Retinal pigment epithelial cell (primary cell): ENCODE data around the gene F10.

Experiments
- DNase-seq: peaks from one replicate; pipeline ENCODE4 v3.0.0-alpha.2; 2010; ENCODE audit warnings: low read depth
- H3K4me3 ChIP-seq: 2 replicates; pipeline ENCODE4 v1.5.1; 2011; ENCODE audit warnings: mild to moderate bottlenecking, low read length, control low read depth, moderate library complexity
- TF ChIP-seq, protein P1 (sequence below): conservative IDR thresholded peaks from 2 replicates; pipeline ENCODE4 v1.5.1; 2011; ENCODE audit warnings: low read depth, low read length, control low read depth, inconsistent platforms

F10 gene

DNA sequence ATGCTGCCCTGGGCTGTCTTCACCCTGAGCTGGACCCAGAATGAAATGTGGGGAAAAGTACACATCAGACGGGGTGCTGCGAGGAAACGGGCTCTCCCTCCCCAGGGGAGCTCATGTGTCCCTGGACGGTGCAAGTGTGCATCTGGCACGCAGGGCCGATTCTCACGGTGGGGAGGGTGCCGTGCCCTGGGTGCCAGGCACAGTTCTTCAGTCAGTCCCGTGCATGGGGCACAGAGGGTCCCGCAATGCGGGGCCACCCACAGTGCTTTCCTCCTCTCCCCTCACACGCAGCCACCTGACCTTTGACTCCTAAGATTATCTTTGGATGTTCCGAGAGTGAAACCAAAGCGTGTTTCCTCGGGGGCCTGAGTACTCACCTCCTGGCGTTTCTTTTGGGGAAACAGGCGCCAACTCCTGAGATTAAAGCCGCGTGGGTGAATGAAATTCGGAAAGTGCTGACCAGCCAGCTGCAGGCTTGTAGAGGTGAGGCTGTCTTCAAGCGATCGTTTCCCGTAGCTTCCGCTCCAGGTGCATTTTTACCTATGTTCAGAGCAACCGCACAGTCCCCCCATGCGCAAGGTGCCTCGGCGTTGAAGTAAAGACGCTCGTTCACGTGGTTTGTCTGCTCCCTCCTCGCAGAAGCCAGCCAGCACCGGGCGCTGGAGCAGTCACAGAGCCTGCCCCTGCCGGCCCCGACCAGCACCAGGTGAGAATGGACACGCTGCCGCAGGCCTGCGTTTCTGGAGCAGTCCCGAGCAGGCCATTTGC, 34.5 kb upstream of the F10 start:
- H3K4me3 ChIP-seq: no peak overlapping the region
- DNase-seq: no peak
- TF ChIP-seq, protein P1, sequence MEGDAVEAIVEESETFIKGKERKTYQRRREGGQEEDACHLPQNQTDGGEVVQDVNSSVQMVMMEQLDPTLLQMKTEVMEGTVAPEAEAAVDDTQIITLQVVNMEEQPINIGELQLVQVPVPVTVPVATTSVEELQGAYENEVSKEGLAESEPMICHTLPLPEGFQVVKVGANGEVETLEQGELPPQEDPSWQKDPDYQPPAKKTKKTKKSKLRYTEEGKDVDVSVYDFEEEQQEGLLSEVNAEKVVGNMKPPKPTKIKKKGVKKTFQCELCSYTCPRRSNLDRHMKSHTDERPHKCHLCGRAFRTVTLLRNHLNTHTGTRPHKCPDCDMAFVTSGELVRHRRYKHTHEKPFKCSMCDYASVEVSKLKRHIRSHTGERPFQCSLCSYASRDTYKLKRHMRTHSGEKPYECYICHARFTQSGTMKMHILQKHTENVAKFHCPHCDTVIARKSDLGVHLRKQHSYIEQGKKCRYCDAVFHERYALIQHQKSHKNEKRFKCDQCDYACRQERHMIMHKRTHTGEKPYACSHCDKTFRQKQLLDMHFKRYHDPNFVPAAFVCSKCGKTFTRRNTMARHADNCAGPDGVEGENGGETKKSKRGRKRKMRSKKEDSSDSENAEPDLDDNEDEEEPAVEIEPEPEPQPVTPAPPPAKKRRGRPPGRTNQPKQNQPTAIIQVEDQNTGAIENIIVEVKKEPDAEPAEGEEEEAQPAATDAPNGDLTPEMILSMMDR: no peak

DNA sequence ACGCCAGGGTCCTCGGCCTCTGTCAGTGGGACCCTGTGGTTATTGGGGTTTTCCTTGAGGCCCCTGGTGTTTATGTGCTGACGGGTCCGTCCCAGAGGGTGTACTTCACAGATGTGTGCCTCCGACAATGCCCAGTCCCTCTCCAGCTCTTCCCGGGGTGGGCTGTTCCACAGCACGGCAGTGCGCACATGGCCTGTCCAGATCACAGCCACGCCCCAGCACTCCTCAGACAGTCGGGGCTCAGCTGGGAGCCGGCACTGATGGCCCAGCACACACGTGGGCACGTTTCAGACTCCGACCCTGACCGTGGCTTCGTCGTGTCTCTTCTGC, 33.9 kb upstream of the F10 start:
- H3K4me3 ChIP-seq: no peak overlapping the region
- no peak for DNase-seq
- TF ChIP-seq, protein P1: no peak

DNA sequence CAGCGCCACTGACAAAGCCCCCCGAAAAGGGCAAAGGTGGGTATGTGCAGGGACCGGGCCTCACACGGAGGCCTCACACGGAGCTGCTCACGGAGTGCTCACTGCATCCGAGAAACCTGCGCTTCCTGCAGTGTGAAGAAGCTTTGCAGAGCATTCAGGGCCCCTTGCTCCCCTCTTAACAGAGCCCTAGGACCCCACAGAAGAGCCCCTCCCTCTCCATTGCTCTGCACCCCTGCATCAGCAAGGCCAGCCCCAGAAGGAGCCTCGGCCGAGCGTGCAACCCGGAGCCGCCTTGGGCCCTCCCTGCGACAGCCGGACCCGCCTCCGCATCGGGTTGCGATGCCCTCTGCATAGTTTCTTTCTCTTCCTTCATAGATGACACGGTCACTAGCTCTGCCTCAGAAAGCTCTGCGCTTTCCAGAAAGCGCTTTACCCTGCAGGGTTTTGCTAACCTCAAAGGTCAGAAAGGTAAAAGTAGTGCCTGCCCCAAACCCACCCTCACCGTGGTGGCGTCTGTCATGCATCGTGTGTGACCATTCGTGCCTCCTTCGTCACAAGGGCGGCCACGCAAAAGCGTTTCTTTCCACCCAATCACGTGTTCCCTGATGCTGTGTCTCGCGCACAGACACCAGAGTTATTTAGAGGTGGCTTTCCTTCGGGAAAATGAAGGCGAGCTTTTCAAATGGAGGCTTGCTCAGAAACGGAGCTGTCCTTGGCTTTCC, 32.7 kb upstream of the F10 start:
- TF ChIP-seq, protein P1: no peak
- no peak for DNase-seq

DNA sequence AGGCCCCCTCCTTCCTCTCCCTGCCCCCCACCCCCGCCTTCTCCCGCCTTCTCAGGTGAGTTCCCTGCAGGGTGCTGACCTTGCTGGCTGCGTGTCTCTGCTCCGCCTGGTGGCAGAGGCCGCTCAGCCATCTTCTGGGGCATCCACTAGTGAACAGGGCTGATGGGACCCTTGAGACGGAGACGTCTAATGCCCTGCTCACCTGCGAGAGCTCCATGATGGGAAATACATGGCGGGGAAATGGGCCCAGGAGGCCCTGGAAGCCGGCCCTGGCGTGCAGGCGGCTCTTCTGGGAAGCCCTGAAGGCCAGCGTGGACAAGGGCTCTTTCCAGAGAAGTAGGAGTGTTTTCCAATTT, 32.2 kb upstream of the F10 start:
- TF ChIP-seq, protein P1: no peak
- no peak overlapping the region for H3K4me3 ChIP-seq
- no peak for DNase-seq

More for the DNA sequence above, 32.7 kb upstream of the F10 start:
- no peak overlapping the region for H3K4me3 ChIP-seq

DNA sequence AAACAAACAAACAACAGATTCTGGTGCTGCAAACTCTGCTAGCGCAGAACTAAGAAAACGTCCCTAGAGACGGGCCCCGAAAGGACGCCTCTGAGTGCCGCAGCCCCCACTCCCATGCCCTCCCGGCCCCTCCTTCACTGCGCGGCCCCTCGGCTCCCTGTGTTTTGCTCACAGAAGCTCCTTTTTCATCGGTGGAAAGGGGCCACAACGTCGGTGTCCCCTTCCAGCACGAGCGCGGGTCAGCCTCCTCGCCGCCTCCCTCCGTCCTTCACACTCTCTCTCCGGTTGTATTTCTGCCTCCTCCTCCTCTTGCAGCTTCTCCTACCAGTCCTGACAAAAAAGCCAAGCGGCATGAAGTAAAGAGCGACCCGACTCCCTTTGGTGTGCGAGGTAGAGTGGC, 31.8 kb upstream of the F10 start:
- TF ChIP-seq, protein P1: no peak
- H3K4me3 ChIP-seq: no peak overlapping the region
- DNase-seq: no peak

DNA sequence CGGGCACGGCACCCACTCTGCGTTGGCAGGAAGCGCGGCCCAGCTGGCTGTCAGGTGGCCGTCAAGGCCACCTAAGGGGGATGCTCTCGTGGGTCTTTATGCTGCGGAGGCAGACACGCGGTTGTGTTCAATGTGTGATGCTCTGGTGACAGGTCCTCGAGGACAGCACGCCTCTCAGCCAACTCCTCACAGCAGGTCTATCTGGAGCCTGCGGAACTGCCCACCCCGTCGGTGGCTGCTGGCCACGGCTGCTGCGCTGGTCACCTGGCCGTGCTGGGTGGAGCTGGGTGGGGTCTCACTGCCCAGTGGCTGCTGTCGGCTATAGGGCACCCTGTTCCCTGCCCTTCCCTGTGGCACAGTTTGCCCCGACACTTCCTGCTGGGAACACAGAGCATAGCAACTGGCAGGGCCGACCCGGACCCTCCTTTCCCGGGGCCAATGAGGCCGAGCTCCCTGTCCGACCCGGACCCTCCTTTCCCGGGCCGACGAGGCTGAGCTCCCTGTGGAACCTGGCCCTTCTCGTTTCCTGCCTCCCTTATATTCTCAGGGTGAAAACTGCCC, 31.3 kb upstream of the F10 start:
- TF ChIP-seq, protein P1: no peak
- H3K4me3 ChIP-seq: no peak overlapping the region
- DNase-seq: no peak
